Upper lobe of right lung (tissue), 1 donor: Measurements from ENCODE around the gene MAFF. TPM values are rescaled to one million over a fixed set of nuclear protein-coding genes. Genes with fewer than 3 reads are reported as not detected.
A peak's percentile ranks its signal among the peaks of the same experiment; 100 is the strongest.
"Not testable (repeated sequence)": the region's sequence is repeated elsewhere in the genome, so short reads cannot be mapped to it uniquely, and the experiment has no call there.

ENCODE experiments used
- ATAC-seq: fragments of 200-7000 bp; cut with Tn5 transposase; one replicate; pipeline ENCODE4 v1.9.1; 2020; ENCODE audit warnings: mild to moderate bottlenecking, moderate library complexity
- DNase-seq: peaks from one replicate; pipeline ENCODE4 v3.0.0-alpha.2; 2020
- H3K27ac ChIP-seq: fragments of 200-600 bp; one replicate; pipeline ENCODE4 v1.8.0; 2022
- H3K27me3 ChIP-seq: fragments of 200-600 bp; one replicate; pipeline ENCODE4 v1.8.0; 2022; ENCODE audit warnings: mild to moderate bottlenecking
- H3K36me3 ChIP-seq: fragments of 200-600 bp; one replicate; pipeline ENCODE4 v1.8.0; 2022
- H3K4me1 ChIP-seq: fragments of 200-600 bp; one replicate; pipeline ENCODE4 v1.8.0; 2022
- H3K4me3 ChIP-seq: fragments of 200-600 bp; one replicate; pipeline ENCODE4 v1.8.0; 2022; ENCODE audit warnings: mild to moderate bottlenecking
- H3K9me3 ChIP-seq: fragments of 200-600 bp; one replicate; pipeline ENCODE4 v1.8.0; 2022
- CTCF ChIP-seq: fragments of 200-600 bp; IDR thresholded peaks from one replicate; pipeline ENCODE4 v1.8.0; 2022; ENCODE audit warnings: antibody characterized with exemption
- intact Hi-C: fragments of 100-400 bp; cut with DNase I; formaldehyde crosslinking; loops from one replicate; pipeline ENCODE4 v1.11.0; 2022
- total RNA-seq: library from RNA; stranded (reverse); fragmentation: NEBNext Ultra II Directional; extraction: Animal tissue kit (Norgen Biotek cat#: 25700); gene quantifications from one replicate; pipeline ENCODE4 v1.2.1, GENCODE V29; 2021
- donor health status: DM: no; HTN: yes; CAD: no; lungs with severe emphysema.

MAFF gene
- total RNA-seq, 1 donor from 2014 or later = 48.9 TPM

- Histone ChIP-seq H3K36me3 (peaks cover 52% of the 10 kb centered on the region), H3K27ac (no peak overlapping the region), H3K4me1 (peaks cover 37% of the 10 kb centered on the region), H3K4me3 (no peak overlapping the region), H3K27me3 (no peaks in the 10 kb centered on the region), H3K9me3 (no peaks in the 10 kb centered on the region)
- no peak for TF ChIP-seq CTCF
- no peak for ATAC-seq
- intact Hi-C loops = no loop called here
- DNase-seq = no peak
Measured at GRCh38 chr22:38233427-38233826, 31.6 kb downstream of the MAFF start.

GRCh38 chr22:38233856-38234255, 32.1 kb downstream of the MAFF start:
- H3K36me3 ChIP-seq = peaks cover 52% of the 10 kb centered on the region
- H3K27me3 ChIP-seq, H3K27ac ChIP-seq, DNase-seq, H3K4me3 ChIP-seq, intact Hi-C loops, H3K9me3 ChIP-seq, ATAC-seq: not testable (repeated sequence)
- H3K4me1 ChIP-seq = peaks cover 37% of the 10 kb centered on the region

- Histone ChIP-seq H3K27me3 (no peaks in the 10 kb centered on the region), H3K36me3 (peaks cover 52% of the 10 kb centered on the region), H3K4me3 (no peak overlapping the region), H3K27ac (no peak overlapping the region), H3K9me3 (no peaks in the 10 kb centered on the region), H3K4me1 (peaks cover 46% of the 10 kb centered on the region)
- ATAC-seq = no peak
- intact Hi-C loops = no loop called here
- no peak for TF ChIP-seq CTCF
- DNase-seq = no peak
Measured at GRCh38 chr22:38235240-38235850, 33.6 kb downstream of the MAFF start.

- no peak overlapping the region for H3K4me3 ChIP-seq
- no peaks in the 10 kb centered on the region for H3K9me3 ChIP-seq
- peaks cover 50% of the 10 kb centered on the region for H3K4me1 ChIP-seq
- H3K27me3 ChIP-seq = no peaks in the 10 kb centered on the region
- ATAC-seq = peak; percentile 30
- TF ChIP-seq CTCF = no peak
- intact Hi-C loops = no loop called here
- peaks cover 41% of the 10 kb centered on the region for H3K36me3 ChIP-seq
- DNase-seq = no peak
- H3K27ac ChIP-seq = peak overlapping the region; percentile 24
Measured at GRCh38 chr22:38236786-38237185, 35.0 kb downstream of the MAFF start.

- intact Hi-C loops = no loop called here
- Histone ChIP-seq H3K4me3 (no peak overlapping the region), H3K4me1 (peaks cover 55% of the 10 kb centered on the region), H3K36me3 (peaks cover 25% of the 10 kb centered on the region), H3K27ac (peak overlapping the region; percentile 79), H3K9me3 (no peaks in the 10 kb centered on the region), H3K27me3 (no peaks in the 10 kb centered on the region)
- DNase-seq (no peak), ATAC-seq (no peak)
- no peak for TF ChIP-seq CTCF
Measured at GRCh38 chr22:38238519-38239071, 36.8 kb downstream of the MAFF start.

- Histone ChIP-seq H3K4me3 (no peak overlapping the region), H3K27me3 (no peaks in the 10 kb centered on the region), H3K9me3 (no peaks in the 10 kb centered on the region), H3K27ac (peak overlapping the region; percentile 79), H3K36me3 (peaks cover 26% of the 10 kb centered on the region), H3K4me1 (peaks cover 55% of the 10 kb centered on the region)
- intact Hi-C loops = no loop called here
- TF ChIP-seq CTCF = peak; percentile 27
- peak; percentile 88 for ATAC-seq
- peak; percentile 74 for DNase-seq
Measured at GRCh38 chr22:38239101-38239761, 37.4 kb downstream of the MAFF start.
